ENCODE measurements around the gene LOXL4.

- no peak for TF ChIP-seq POLR2A (IDR thresholded peaks at IDR 0.05)
- no peak for TF ChIP-seq CTCF (IDR thresholded peaks at IDR 0.05 in 4 of 5, conservative IDR thresholded peaks at IDR 0.05 in 1 of 5)
Observed at GRCh38 chr10:98301664-98302319, 33.8 kb upstream of the LOXL4 start.
